HG03342 (cell line): Measurements from ENCODE around the gene USP35.

ENCODE experiments used
- ATAC-seq: cut with Tn5 transposase; IDR thresholded peaks from one replicate; pipeline ENCODE4 v1.9.1; 2021; ENCODE audit warnings: mild to moderate bottlenecking, moderate library complexity; ENCODE audit not compliant: unreplicated experiment

Gene USP35, protein sequence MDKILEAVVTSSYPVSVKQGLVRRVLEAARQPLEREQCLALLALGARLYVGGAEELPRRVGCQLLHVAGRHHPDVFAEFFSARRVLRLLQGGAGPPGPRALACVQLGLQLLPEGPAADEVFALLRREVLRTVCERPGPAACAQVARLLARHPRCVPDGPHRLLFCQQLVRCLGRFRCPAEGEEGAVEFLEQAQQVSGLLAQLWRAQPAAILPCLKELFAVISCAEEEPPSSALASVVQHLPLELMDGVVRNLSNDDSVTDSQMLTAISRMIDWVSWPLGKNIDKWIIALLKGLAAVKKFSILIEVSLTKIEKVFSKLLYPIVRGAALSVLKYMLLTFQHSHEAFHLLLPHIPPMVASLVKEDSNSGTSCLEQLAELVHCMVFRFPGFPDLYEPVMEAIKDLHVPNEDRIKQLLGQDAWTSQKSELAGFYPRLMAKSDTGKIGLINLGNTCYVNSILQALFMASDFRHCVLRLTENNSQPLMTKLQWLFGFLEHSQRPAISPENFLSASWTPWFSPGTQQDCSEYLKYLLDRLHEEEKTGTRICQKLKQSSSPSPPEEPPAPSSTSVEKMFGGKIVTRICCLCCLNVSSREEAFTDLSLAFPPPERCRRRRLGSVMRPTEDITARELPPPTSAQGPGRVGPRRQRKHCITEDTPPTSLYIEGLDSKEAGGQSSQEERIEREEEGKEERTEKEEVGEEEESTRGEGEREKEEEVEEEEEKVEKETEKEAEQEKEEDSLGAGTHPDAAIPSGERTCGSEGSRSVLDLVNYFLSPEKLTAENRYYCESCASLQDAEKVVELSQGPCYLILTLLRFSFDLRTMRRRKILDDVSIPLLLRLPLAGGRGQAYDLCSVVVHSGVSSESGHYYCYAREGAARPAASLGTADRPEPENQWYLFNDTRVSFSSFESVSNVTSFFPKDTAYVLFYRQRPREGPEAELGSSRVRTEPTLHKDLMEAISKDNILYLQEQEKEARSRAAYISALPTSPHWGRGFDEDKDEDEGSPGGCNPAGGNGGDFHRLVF

DNA sequence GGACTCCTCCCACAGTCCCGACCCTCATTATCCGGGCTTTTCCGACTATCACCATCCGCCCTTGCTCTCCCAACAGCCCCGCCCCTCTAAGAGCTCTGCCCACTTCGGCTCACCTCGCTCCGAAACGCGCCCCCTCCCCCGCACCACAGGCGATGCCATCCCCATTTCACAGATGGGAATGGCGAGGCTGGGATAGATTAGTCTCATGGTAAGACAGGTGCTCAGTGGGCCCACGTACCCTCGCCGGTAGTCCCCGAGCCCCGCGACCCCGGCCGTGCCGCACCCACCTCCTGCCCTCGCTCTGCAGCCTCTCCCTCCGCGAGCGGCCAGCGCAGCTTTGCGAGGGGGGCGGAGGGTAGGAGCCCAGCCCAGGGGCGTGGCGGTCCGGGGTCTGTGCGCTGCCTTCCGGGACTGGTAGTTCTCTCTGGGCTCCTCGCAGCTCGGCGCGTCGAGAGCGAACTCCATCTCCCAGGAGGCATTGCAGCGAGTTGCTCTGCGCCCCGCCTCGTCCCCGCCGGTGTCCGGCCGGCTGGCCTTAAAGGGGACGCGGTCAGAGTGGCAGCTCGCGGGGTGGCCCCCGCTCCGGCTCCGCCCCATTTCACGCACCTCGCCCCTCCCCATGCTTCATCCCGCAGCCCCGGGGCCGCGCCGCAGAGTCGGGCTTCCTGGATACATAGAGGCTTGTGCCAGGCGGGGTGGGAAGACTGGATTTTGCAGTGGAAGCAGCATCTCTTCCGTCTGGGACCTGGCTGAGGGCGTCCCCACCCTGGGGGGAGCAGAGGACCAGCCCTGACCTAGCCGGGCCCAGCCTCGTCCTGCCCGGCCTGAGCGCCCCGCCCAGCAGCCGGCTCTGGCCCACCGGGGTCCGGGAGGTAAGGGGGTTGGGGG, at the start of gene USP35, which contains the start of gene KCTD21:
Gene USP35 (plus strand): TSS at position 634 of the 888 bp plus-strand sequence. CDS start 7,327 bp downstream, outside the sequence.
Gene KCTD21 (minus strand): TSS at position 341 of the 888 bp plus-strand sequence. CDS start 14,072 bp downstream, outside the sequence.
- peak; percentile 97 for ATAC-seq

GRCh38 chr11:78139422-78140391, 49.0 kb upstream of the USP35 start, which contains the start of gene ALG8:
Gene ALG8 (minus strand): TSS chr11:78139626. CDS start chr11:78139588, 38 bp downstream.
- peak; percentile 94 for ATAC-seq

GRCh38 chr11:78140392-78141077, 48.2 kb upstream of the USP35 start:
- ATAC-seq, result no peak

- no peak for ATAC-seq
Observed at GRCh38 chr11:78145511-78146025, 43.2 kb upstream of the USP35 start.

GRCh38 chr11:78147807-78148206, 40.9 kb upstream of the USP35 start:
- ATAC-seq, result no peak

- ATAC-seq, result no peak
Observed at GRCh38 chr11:78149646-78150045, 39.1 kb upstream of the USP35 start.

- ATAC-seq, result no peak
Observed at GRCh38 chr11:78150346-78150745, 38.4 kb upstream of the USP35 start.

DNA sequence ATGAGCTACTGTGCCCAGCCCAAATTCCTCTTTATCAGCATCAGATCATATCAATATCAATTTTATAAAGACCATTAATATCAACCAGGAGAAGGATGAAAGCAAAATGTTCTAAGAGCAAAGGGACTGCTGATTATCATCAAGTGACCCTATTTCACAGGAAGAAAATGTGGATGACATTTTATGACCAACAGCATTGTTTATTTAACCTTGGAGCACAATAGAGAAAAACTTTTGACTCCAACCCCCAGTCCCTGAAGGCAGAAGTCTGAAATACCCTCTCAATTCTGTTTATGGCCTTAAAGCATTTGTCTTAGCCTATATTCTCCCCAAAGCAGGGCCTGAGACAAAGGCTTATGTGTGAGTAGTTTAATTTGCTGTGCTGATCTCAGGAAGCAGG, 38.0 kb upstream of the USP35 start:
- no peak for ATAC-seq

DNA sequence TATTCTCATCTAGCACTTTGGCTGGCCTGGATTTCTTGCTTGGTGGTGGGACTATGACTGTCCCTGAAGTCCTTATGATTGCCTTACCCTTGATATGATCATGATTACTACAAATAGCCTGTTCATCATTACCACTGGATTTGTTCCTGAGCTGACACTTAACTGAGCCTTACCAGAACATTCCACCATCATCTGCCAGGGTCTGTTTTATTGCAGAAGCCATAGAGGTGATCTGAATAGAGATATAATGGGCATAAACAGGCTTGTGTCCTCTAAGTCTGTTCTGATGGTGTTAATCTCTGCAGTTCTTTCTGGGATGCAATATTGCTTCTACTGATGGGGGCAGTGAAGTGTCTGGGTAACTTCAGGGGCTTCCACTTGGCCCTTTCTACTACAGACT, 36.9 kb upstream of the USP35 start:
- ATAC-seq, result no peak

- ATAC-seq, result no peak
Observed at GRCh38 chr11:78156127-78156844, 32.4 kb upstream of the USP35 start.

DNA sequence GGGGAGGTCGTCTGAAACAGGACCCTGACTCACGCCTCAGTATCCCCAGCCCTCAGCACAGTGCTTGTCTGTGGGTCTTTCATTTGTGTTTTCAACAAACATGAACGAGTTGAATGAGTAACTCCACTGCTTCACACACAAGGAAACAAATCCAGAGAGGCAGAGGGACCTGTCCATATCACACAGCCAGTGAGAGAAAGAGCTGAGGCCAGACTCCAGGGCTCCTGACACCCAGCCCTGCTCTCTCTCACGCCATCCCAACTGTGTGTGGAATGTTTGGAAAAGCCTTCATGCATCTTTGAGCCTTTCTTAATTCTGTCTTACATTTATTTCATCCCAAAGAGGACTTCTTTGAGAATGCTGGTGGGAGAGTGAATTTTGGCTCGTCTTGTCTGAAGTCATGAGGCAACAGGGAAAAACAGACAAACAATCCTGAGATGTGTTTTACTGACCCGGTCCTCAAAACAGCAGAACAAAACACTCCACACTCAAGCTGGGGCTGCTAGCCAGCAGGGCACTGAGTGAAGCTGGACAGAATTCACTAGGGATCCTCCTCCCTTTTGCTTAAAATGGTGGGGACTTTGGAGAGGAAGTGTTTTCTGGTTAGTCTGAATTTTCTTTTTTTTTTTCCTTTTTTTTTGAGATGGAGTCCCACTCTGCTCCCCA, 29.6 kb upstream of the USP35 start:
- ATAC-seq, result no peak

DNA sequence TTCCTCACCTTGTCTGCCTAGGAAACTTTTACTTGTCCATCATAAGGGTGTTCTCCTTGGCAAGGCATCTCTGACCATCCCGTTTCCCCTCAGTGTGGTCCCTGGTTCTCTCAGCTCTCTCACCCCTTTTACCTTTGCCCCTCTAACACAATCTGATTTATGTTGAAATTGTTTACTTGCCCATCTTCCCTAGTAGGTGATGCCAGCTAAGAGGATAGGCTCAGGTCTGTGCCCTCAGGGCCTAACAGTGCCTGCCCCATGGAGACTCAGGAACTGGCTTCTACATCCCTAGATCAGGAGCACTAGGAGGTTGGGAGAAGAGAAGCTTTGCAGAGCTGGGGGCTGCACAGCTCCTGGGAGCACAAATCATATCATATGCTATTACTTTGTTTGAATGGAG, 28.2 kb upstream of the USP35 start:
- ATAC-seq, result no peak

- no peak for ATAC-seq
Observed at GRCh38 chr11:78161346-78161745, 27.4 kb upstream of the USP35 start.

DNA sequence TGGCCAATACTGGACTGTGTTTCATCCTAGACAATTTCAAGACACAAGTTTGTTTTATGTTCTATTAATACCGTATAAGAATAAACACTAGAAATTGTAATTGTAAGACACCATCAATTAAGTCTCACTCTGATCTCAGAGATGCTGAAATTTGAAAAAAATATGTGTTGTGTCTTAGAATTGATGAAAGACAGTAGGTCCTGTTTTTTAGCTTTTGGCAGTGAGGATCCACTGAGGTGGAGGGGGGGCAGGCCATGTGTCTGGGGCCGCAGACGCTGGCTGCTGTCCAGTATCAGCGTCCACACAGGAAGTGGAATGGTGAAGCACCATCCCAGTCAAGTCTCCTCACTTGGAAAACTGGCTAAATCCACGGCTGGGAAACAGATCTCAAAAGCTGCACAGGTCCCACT, 26.8 kb upstream of the USP35 start:
- ATAC-seq, result no peak

DNA sequence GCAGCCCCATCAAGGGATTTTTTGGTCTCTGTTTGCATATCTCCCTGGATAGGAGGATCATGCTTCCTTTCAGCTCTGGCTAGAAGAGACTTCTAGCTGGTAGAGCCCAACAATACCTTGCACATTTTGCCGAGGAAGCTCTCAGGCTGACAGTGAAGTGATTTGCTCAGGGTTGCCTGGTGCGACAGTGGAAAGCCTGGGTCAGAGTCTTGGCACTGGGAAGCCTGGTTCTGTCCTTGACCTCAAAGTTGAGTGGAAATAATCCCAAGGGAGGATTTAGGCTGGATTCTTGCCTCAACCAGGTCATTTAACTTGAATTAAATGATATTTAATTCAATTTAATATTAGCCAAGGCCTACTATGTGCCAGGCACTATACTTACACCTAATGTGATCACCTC, 24.9 kb upstream of the USP35 start:
- no peak for ATAC-seq

- ATAC-seq, result no peak
Observed at GRCh38 chr11:78164471-78164870, 24.2 kb upstream of the USP35 start.

DNA sequence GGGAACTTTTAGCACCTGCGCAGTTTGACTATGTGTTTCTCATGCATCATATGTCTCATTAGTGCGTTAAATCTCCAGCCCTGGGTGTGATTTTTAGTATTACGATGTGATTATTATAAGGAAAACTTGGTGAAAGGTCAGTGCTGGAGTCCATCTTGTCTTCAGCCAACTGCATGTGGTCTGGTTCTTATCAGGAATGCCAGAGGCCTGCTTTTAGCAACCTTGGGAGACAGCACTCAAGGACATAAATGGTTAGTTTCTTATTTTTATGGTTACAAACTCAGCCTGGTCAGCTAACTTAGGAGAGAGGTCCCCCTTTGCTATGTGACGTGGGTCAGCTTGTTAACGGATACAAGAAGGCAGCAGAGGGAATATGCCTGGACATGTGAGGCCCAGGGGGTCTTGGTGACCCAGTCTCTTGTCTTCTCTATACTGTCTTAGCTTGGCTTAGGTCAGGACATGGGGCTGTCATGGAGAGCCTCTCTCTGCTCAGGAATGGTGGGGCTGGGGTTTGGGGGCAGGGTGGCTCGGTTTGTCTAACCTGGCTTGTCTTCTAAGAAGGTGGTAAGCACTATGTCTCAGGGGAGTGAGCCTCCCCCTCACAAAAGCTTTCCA, 21.8 kb upstream of the USP35 start:
- ATAC-seq, result no peak
